HTR-8/SVneo (cell line): ENCODE results near the gene PCSK6.

ENCODE experiments used
- DNase-seq: peaks from one replicate; pipeline ENCODE4 v3.0.0; 2011; ENCODE audit warnings: low spot score, mixed read lengths; ENCODE audit not compliant: insufficient read length
- FAIRE-seq: peaks from 2 replicates; lab custom pipeline; 2011; peaks lifted over from hg19 to GRCh38; lab: Jason Lieb, UNC

PCSK6 gene

GRCh38 chr15:101525087-101525669, 35.7 kb upstream of the PCSK6 start:
- FAIRE-seq, result no peak
- DNase-seq, result no peak

GRCh38 chr15:101523560-101523940, 34.0 kb upstream of the PCSK6 start:
- FAIRE-seq, result no peak

GRCh38 chr15:101522621-101523559, 33.4 kb upstream of the PCSK6 start:
- FAIRE-seq, result no peak
- DNase-seq, result no peak

More at GRCh38 chr15:101523560-101523940, 34.0 kb upstream of the PCSK6 start:
- no peak for DNase-seq

- FAIRE-seq (no peak), DNase-seq (no peak)
Observed at GRCh38 chr15:101522091-101522490, 32.6 kb upstream of the PCSK6 start.

- no peak for DNase-seq
- FAIRE-seq, result no peak
Observed at GRCh38 chr15:101521591-101521990, 32.1 kb upstream of the PCSK6 start.

- FAIRE-seq (no peak), DNase-seq (no peak)
Observed at GRCh38 chr15:101521069-101521468, 31.6 kb upstream of the PCSK6 start.

GRCh38 chr15:101520395-101520794, 30.9 kb upstream of the PCSK6 start:
- DNase-seq, result no peak
- no peak for FAIRE-seq

GRCh38 chr15:101517504-101517903, 28.0 kb upstream of the PCSK6 start:
- FAIRE-seq (no peak), DNase-seq (no peak)

GRCh38 chr15:101514318-101514717, 24.8 kb upstream of the PCSK6 start:
- DNase-seq, result no peak
- FAIRE-seq, result no peak

GRCh38 chr15:101511717-101512116, 22.2 kb upstream of the PCSK6 start:
- DNase-seq (no peak), FAIRE-seq (no peak)

GRCh38 chr15:101510212-101511197, 21.0 kb upstream of the PCSK6 start:
- DNase-seq, result no peak
- no peak for FAIRE-seq

- FAIRE-seq (no peak), DNase-seq (no peak)
Observed at GRCh38 chr15:101509279-101509678, 19.8 kb upstream of the PCSK6 start.

- FAIRE-seq, result no peak
- DNase-seq, result no peak
Observed at GRCh38 chr15:101506491-101506890, 17.0 kb upstream of the PCSK6 start.

- no peak for FAIRE-seq
- no peak for DNase-seq
Observed at GRCh38 chr15:101505610-101506337, 16.3 kb upstream of the PCSK6 start.

- FAIRE-seq, result no peak
Observed at GRCh38 chr15:101504866-101505609, 15.5 kb upstream of the PCSK6 start.

GRCh38 chr15:101504373-101504772, 14.9 kb upstream of the PCSK6 start:
- DNase-seq, result no peak
- no peak for FAIRE-seq

More at GRCh38 chr15:101504866-101505609, 15.5 kb upstream of the PCSK6 start:
- no peak for DNase-seq

GRCh38 chr15:101503296-101503599, 13.7 kb upstream of the PCSK6 start:
- DNase-seq (no peak), FAIRE-seq (no peak)

GRCh38 chr15:101502572-101503295, 13.2 kb upstream of the PCSK6 start:
- FAIRE-seq (no peak), DNase-seq (no peak)
